ENCODE results near the gene ARHGAP15.

GRCh38 chr2:143771939-143772338 lies 642.7 kb downstream of the ARHGAP15 start:
- no peak for TF ChIP-seq SP1 (IDR thresholded peaks at IDR 0.05)
- TF ChIP-seq BHLHE40 (IDR thresholded peaks at IDR 0.05; ENCODE audit: borderline replicate concordance): no peak
- no peak for TF ChIP-seq FOXA1 (IDR thresholded peaks at IDR 0.05)
- no peak for TF ChIP-seq SUZ12 (IDR thresholded peaks at IDR 0.05)
- no peak for TF ChIP-seq FOXK2 (IDR thresholded peaks at IDR 0.05)
- no peak for TF ChIP-seq FOXM1 (IDR thresholded peaks at IDR 0.05; ENCODE audit: borderline replicate concordance)
- no peak for TF ChIP-seq CTBP1 (IDR thresholded peaks at IDR 0.05; ENCODE audit: borderline replicate concordance)
- TF ChIP-seq NFRKB (IDR thresholded peaks at IDR 0.05): no peak
- no peak for TF ChIP-seq ARNT (IDR thresholded peaks at IDR 0.05)
- no peak for TF ChIP-seq ZNF384 (IDR thresholded peaks at IDR 0.05)
- no peak for TF ChIP-seq ELF4 (IDR thresholded peaks at IDR 0.05)

All from HEK293T (cell line).